Amniotic epithelial cell (primary cell): ENCODE data around the gene FHL1.
"Not testable (repeated sequence)": the region's sequence is repeated elsewhere in the genome, so short reads cannot be mapped to it uniquely, and the experiment has no call there.

Experiments used
- DNase-seq: peaks from one replicate; pipeline ENCODE4 v3.0.0-alpha.2; 2010; ENCODE audit warnings: low read depth

The FHL1 gene

GRCh38 chrX:136146614-136147314 lies 569 bp upstream of the FHL1 start:
- DNase-seq: no peak

GRCh38 chrX:136147976-136148375 lies 643 bp downstream of the FHL1 start:
- DNase-seq: no peak

- DNase-seq: no peak
Observed at GRCh38 chrX:136148391-136148790, 1.1 kb downstream of the FHL1 start.

- no peak for DNase-seq
Observed at GRCh38 chrX:136154998-136155397, 7.7 kb downstream of the FHL1 start.

GRCh38 chrX:136156560-136157117 lies 9.3 kb downstream of the FHL1 start:
- no peak for DNase-seq

GRCh38 chrX:136157187-136157586 lies 9.9 kb downstream of the FHL1 start:
- no peak for DNase-seq

- no peak for DNase-seq
Observed at GRCh38 chrX:136158685-136159084, 11.4 kb downstream of the FHL1 start.

GRCh38 chrX:136159611-136160025 lies 12.3 kb downstream of the FHL1 start:
- peak; percentile 9 for DNase-seq

GRCh38 chrX:136162827-136163570 lies 15.7 kb downstream of the FHL1 start:
- DNase-seq: peak; percentile 35

GRCh38 chrX:136163689-136164088 lies 16.4 kb downstream of the FHL1 start:
- DNase-seq: no peak

- DNase-seq: no peak
Observed at GRCh38 chrX:136165406-136165805, 18.1 kb downstream of the FHL1 start.

- peak; percentile 47 for DNase-seq
Observed at GRCh38 chrX:136166221-136166855, 19.0 kb downstream of the FHL1 start.

GRCh38 chrX:136167989-136168388 lies 20.7 kb downstream of the FHL1 start:
- not testable (repeated sequence) for DNase-seq

- peak; percentile 90 for DNase-seq
Observed at GRCh38 chrX:136168929-136169735, 21.8 kb downstream of the FHL1 start.

GRCh38 chrX:136170139-136170800 lies 22.9 kb downstream of the FHL1 start:
- DNase-seq: peak; percentile 45

GRCh38 chrX:136171420-136171819 lies 24.1 kb downstream of the FHL1 start:
- DNase-seq: no peak

- peak; percentile 93 for DNase-seq
Observed at GRCh38 chrX:136176399-136176825, 29.1 kb downstream of the FHL1 start.

GRCh38 chrX:136179133-136179532 lies 31.8 kb downstream of the FHL1 start:
- no peak for DNase-seq

- DNase-seq: no peak
Observed at GRCh38 chrX:136182414-136182813, 35.1 kb downstream of the FHL1 start.

- no peak for DNase-seq
Observed at GRCh38 chrX:136183172-136183571, 35.8 kb downstream of the FHL1 start.

GRCh38 chrX:136183917-136184316 lies 36.6 kb downstream of the FHL1 start:
- no peak for DNase-seq
